HEK293T (cell line): Measurements from ENCODE around the gene GGTLC1.

Source experiments
- CTCF ChIA-PET: fragments of 350-600 bp; formaldehyde crosslinking; extraction: SDS; loops from one replicate; lab custom pipeline; 2021; ENCODE audit warnings: antibody characterized with exemption, inconsistent platforms; lab: Yijun Ruan, JAX
- POLR2A ChIA-PET: fragments of 350-600 bp; formaldehyde crosslinking; extraction: SDS; loops from one replicate; lab custom pipeline; 2020; ENCODE audit warnings: antibody characterized with exemption, inconsistent platforms; lab: Yijun Ruan, JAX
- DNase-seq: peaks from one replicate; pipeline ENCODE4 v3.0.0; 2012; ENCODE audit warnings: mixed read lengths; ENCODE audit errors: extremely low spot score
- ARNT ChIP-seq: fragments of 450-650 bp; IDR thresholded peaks from 2 replicates; pipeline ENCODE4 v1.6.1; 2017; ENCODE audit warnings: mild to moderate bottlenecking
- BHLHE40 ChIP-seq: fragments of 450-650 bp; IDR thresholded peaks from 2 replicates; pipeline ENCODE4 v1.6.1; 2016; ENCODE audit warnings: mild to moderate bottlenecking, moderate library complexity, borderline replicate concordance
- CTBP1 ChIP-seq: fragments of 450-650 bp; IDR thresholded peaks from 2 replicates; pipeline ENCODE4 v1.6.1; 2016; ENCODE audit warnings: borderline replicate concordance
- ELF4 ChIP-seq: fragments of 450-650 bp; IDR thresholded peaks from 2 replicates; pipeline ENCODE4 v1.6.1; 2017; ENCODE audit warnings: antibody characterized with exemption
- FOXA1 ChIP-seq: fragments of 450-650 bp; IDR thresholded peaks from 2 replicates; pipeline ENCODE4 v1.6.1; 2016; ENCODE audit warnings: mild to moderate bottlenecking
- FOXK2 ChIP-seq: fragments of 450-650 bp; IDR thresholded peaks from 2 replicates; pipeline ENCODE4 v1.6.1; 2016; ENCODE audit warnings: mild to moderate bottlenecking
- FOXM1 ChIP-seq: fragments of 450-650 bp; IDR thresholded peaks from 2 replicates; pipeline ENCODE4 v1.6.1; 2017; ENCODE audit warnings: mild to moderate bottlenecking, borderline replicate concordance
- HDGF ChIP-seq: fragments of 450-650 bp; IDR thresholded peaks from 2 replicates; pipeline ENCODE4 v1.6.1; 2017; ENCODE audit warnings: antibody characterized with exemption, borderline replicate concordance
- L3MBTL2 ChIP-seq: fragments of 450-650 bp; conservative IDR thresholded peaks from 2 replicates; pipeline ENCODE4 v1.6.1; 2016; ENCODE audit warnings: mild to moderate bottlenecking
- LEF1 ChIP-seq: fragments of 450-650 bp; IDR thresholded peaks from 2 replicates; pipeline ENCODE4 v1.6.1; 2017; ENCODE audit warnings: mild to moderate bottlenecking, borderline replicate concordance
- NFRKB ChIP-seq: fragments of 450-650 bp; IDR thresholded peaks from 2 replicates; pipeline ENCODE4 v1.6.1; 2016; ENCODE audit warnings: mild to moderate bottlenecking, moderate library complexity
- SP1 ChIP-seq: fragments of 450-650 bp; IDR thresholded peaks from 2 replicates; pipeline ENCODE4 v1.6.1; 2017
- SUZ12 ChIP-seq: fragments of 450-650 bp; IDR thresholded peaks from 2 replicates; pipeline ENCODE4 v1.6.1; 2016; ENCODE audit warnings: mild to moderate bottlenecking
- TARDBP ChIP-seq: fragments of 450-650 bp; IDR thresholded peaks from 2 replicates; pipeline ENCODE4 v1.6.1; 2016
- ZNF384 ChIP-seq: fragments of 450-650 bp; IDR thresholded peaks from 2 replicates; pipeline ENCODE4 v1.6.1; 2016
- TF ChIP-seq, protein P1 (sequence below): fragments of 450-650 bp; IDR thresholded peaks from 2 replicates; pipeline ENCODE4 v1.6.1; 2016

Gene GGTLC1

DNA sequence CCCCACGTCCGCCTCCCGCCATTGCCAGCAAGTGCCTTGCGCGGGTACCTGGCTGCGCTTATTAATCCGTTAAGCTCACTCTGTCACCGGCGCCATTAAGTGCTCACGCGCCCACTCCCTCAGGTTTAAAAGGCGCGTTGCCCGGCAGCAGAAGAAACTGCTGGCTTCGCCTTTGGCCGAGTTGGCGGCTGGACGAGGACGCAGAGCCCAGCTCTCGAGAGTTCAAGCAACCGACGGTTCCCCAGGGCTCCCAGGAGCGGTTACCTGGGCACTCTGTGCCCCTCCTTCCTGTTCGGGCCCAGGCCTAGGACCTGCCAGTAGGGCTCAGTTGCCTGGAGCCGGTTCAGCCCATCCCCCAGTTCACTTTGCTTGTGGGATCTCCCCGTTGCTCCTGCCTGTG is at the start of gene GGTLC1:
TSS of gene GGTLC1 (minus strand) at position 219 of the 400 bp plus-strand sequence. CDS start 2,168 bp downstream, outside the sequence.
- TF ChIP-seq FOXK2 (no peak), SUZ12 (no peak), FOXA1 (no peak), L3MBTL2 (no peak), FOXM1 (no peak), TARDBP (no peak), CTBP1 (no peak), NFRKB (no peak), ELF4 (no peak), SP1 (no peak), BHLHE40 (no peak), ZNF384 (no peak), ARNT (no peak), HDGF (no peak), LEF1 (no peak)
- TF ChIP-seq, protein P1, sequence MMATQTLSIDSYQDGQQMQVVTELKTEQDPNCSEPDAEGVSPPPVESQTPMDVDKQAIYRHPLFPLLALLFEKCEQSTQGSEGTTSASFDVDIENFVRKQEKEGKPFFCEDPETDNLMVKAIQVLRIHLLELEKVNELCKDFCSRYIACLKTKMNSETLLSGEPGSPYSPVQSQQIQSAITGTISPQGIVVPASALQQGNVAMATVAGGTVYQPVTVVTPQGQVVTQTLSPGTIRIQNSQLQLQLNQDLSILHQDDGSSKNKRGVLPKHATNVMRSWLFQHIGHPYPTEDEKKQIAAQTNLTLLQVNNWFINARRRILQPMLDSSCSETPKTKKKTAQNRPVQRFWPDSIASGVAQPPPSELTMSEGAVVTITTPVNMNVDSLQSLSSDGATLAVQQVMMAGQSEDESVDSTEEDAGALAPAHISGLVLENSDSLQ: no peak
- POLR2A ChIA-PET: no interaction called here
- DNase-seq: no peak
- CTCF ChIA-PET: no interaction called here

DNA sequence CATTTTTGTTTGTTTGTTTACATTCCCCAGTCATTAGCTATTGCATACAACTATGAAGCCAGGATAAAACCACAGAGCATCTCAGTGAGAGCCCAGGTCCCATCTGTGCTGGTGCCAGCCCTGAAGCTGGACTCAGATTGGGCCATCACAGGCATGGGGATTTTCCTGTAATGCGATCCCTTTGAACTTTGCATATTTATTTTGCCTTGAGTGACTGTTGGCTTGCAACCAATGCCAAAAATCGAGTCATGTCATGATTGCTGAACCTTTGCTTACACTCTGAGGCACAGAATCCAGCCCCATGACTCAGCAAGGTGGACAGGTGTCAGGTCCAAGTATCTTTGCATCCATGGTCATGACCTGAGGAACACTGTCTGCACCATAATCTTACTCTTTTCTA is 46.2 kb upstream of the GGTLC1 start:
- ChIA-PET POLR2A (no interaction called here), CTCF (no interaction called here)

DNA sequence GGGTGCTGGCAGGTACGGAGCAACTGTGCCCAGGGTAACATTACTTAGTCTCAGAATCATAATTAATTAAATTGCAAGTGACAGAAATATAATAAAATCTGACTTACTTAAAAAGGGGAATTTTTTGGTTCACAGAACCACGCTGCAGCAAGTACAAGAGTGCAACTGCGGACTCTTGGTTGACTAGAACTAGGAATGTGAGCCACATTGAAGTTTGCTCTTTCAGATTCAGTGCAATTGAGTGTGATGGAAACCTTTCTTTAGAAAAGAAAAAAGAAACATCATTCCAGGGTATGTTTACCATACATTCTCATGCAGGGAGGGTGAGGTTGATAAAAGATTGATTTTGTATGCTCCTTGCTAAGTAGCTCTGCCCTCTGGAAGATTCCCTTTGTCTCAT is 45.0 kb upstream of the GGTLC1 start:
- DNase-seq: no peak
- CTCF ChIA-PET: no interaction called here
- POLR2A ChIA-PET: no interaction called here
- TF ChIP-seq ELF4 (no peak), NFRKB (no peak), L3MBTL2 (no peak), BHLHE40 (no peak), SP1 (no peak), LEF1 (no peak), SUZ12 (no peak), FOXA1 (no peak), ZNF384 (no peak), TARDBP (no peak), HDGF (no peak), FOXK2 (no peak), CTBP1 (no peak), ARNT (no peak)
- TF ChIP-seq, protein P1: no peak

More for the DNA sequence above, 46.2 kb upstream of the GGTLC1 start:
- DNase-seq: no peak
- TF ChIP-seq CTBP1 (no peak), FOXM1 (no peak), FOXA1 (no peak), TARDBP (no peak), HDGF (no peak), ELF4 (no peak), SUZ12 (no peak), FOXK2 (no peak), L3MBTL2 (no peak), ARNT (no peak), SP1 (no peak), BHLHE40 (no peak), ZNF384 (no peak), LEF1 (no peak), NFRKB (no peak)
- TF ChIP-seq, protein P1: no peak

DNA sequence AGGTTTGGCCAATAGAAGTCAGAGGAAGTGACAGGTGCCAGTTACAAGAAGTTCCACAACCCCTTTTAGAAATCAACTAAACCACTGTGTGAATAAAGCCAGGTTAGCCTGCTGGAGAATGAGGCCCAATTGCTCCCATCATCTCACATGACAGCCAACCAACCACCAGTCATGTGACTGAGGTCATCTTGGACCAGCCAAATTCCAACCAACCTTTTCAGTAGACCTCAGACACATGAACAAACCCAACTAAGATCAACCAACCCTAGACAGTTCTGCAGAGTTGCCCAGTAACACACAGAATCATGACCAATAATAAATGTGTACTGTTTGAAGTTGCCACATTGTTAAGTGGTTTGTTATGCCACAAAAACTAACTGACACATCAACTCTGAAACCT is 44.6 kb upstream of the GGTLC1 start:
- CTCF ChIA-PET: no interaction called here
- no peak for DNase-seq
- POLR2A ChIA-PET: no interaction called here
- no peak for TF ChIP-seq SP1

DNA sequence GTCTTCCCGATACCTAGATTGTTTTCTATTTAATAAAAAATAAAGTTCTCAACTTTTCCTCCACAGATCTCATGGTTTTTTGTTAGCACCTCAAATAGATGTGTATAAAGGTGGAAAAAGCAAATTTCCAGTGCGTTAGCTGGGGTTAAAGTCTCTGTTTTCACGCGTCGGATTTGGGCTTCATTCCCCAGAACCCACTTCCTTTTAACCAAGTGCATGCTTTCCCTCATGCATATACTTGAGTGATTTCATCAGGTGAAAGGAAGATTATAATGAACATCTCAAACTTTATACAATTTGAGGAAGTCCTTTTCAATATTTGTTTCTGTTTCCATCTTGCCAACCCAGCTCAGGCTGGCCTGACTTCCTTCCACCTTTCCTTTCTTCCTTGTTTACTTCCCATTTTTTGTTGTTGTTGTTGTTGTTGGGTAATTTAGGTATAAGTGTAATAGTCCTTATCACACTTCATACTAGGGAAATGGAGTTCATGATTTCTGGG is 43.9 kb upstream of the GGTLC1 start:
- TF ChIP-seq NFRKB (no peak), TARDBP (no peak), FOXK2 (no peak), ARNT (no peak), FOXM1 (no peak), HDGF (no peak), CTBP1 (no peak), L3MBTL2 (no peak), BHLHE40 (no peak)
- CTCF ChIA-PET: no interaction called here
- no peak for DNase-seq
- POLR2A ChIA-PET: no interaction called here

DNA sequence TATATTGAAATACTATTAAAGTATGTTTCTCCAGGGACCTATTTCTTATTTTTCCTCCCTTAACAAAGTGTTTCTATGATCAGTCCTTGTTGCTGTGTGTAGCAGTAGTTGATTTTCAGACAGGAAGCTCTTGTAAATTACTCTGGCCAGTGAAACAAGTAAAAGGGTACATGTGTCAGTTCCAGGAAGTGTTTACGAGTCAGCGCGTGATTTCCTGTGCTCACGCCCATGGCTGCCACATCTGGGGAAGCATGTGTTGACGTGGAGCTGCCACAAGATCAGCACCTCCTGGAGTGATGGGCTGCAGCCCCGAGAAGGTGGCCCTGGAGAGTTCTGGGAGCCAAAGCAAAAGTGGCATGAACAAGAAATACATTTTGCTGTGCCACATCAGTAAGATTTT is 38.6 kb upstream of the GGTLC1 start:
- ChIA-PET POLR2A (interaction anchor here (0.6 kb wide), 1 partner anchor 446 kb away, joined by 3 read pairs; no protein-coding TSS in a partner anchor), CTCF (no interaction called here)
- no peak for DNase-seq
- TF ChIP-seq FOXK2 (no peak), HDGF (no peak), ARNT (no peak), ELF4 (no peak), SUZ12 (no peak), CTBP1 (no peak)
